ENCODE measurements around the gene C1R.
A peak's percentile ranks its signal among the peaks of the same experiment; 100 is the strongest.
"Not testable (repeated sequence)": the region's sequence is repeated elsewhere in the genome, so short reads cannot be mapped to it uniquely, and the experiment has no call there.

Gene C1R

DNA sequence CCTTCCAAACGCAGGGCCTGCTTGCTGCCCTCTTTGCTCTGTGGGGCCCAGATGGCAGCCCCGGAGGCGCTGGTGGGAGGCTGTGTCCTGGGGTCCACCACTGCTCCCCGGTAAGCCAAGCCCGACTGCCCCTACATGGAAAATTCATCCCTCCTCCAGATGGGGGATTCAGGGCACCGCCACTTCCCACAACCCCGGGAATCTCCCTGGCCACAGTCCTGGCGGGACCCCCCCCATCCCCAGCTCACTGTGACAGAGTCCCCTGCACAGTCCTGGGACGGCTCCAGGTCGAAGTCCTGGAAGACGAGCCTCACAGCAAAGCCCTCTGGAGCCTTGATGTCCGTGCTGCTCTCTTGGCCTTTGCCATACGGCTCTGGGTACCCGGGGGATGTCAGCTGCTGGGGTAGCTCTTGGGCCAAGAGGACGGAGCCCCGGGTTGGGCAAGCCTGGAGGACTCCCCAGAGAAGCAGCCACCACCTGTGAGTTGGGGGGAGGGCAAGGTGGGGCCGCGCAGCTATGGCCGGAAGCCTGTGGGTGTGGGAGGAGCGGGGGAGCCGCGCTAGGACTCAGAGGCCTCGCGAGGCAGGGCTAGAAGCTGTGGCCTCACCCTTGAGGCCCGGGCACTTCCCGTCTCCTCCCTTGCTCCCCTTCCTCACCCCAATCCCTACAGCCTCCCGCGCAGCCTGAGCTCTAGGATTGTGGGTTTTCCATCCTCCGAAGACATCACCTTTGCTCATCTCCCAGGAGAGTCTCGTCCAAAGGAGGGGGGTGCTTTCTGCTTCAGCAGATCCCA lies 16.0 kb upstream of the C1R start:
- Histone ChIP-seq H3K27ac (ENCODE audit: low read depth, low read length) (peak overlapping the region; percentile 5; the same call in 1 of the 2 replicates), H3K9ac (ENCODE audit: low read length) (peak overlapping the region; percentile 69), H3K27me3 (ENCODE audit: control insufficient read depth, insufficient read depth, low read length) (0 out of 2 replicates have a peak, but pooled peaks cover 9% of the 10 kb centered on the region), H3K36me3 (ENCODE audit: control insufficient read depth, insufficient read depth, low read length) (no peaks in the 10 kb centered on the region; the same call in 1 of the 2 replicates), H3K9me3 (ENCODE audit: control insufficient read depth, insufficient read depth, low read depth, low read length) (peaks cover 5% of the 10 kb centered on the region; the same call in 1 of the 2 replicates), H3K4me1 (ENCODE audit: control insufficient read depth, insufficient read depth, low read length) (peaks cover 5% of the 10 kb centered on the region), H3K4me3 (ENCODE audit: low read depth, low read length) (peak overlapping the region; percentile 60)

DNA sequence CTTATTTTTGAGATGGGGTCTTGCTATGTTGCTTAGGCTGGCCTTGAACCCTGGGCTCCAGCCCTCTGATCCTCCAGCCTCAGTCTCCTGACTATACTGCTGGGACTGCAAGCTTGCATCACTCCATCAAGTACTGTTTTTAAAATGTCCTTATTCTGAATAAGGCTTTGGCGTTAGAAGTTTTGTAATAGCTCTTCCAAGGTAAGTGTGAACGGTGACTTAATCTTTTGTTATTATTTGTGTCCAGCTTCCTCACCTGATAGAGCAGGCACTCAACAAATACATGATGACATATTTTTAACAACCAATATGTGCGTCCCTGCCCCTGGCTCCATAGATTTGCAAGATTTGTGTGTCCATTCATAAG lies 15.4 kb upstream of the C1R start:
- H3K4me3 ChIP-seq (ENCODE audit: low read depth, low read length), result peak overlapping the region; percentile 60
- 0 out of 2 replicates have a peak, but pooled peaks cover 9% of the 10 kb centered on the region for H3K27me3 ChIP-seq (ENCODE audit: control insufficient read depth, insufficient read depth, low read length)
- no peak overlapping the region for H3K9ac ChIP-seq (ENCODE audit: low read length)
- H3K27ac ChIP-seq (ENCODE audit: low read depth, low read length), result no peak overlapping the region
- H3K4me1 ChIP-seq (ENCODE audit: control insufficient read depth, insufficient read depth, low read length), result peaks cover 5% of the 10 kb centered on the region
- peaks cover 5% of the 10 kb centered on the region; the same call in 1 of the 2 replicates for H3K9me3 ChIP-seq (ENCODE audit: control insufficient read depth, insufficient read depth, low read depth, low read length)
- no peaks in the 10 kb centered on the region; the same call in 1 of the 2 replicates for H3K36me3 ChIP-seq (ENCODE audit: control insufficient read depth, insufficient read depth, low read length)

DNA sequence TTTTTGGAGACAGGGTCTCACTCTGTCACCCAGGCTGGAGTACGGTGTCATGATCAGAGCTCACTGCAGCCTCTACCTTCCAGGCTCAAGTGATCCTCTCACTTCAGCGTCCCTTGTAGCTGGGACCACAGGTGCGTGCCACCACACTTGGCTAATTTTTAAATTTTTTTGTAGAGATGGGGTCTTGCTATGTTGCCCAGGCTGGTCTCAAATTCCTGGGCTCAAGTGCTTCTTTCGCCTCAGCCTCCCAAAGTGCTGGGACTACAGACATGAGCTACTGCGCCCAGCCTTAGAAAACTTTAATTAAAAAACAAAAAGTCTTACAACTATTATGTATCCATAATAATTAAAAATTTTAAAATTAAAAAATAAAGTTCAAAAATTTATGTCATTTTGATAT lies 14.9 kb upstream of the C1R start:
- H3K9me3 ChIP-seq (ENCODE audit: control insufficient read depth, insufficient read depth, low read depth, low read length); H3K9ac ChIP-seq (ENCODE audit: low read length); H3K27ac ChIP-seq (ENCODE audit: low read depth, low read length); H3K4me1 ChIP-seq (ENCODE audit: control insufficient read depth, insufficient read depth, low read length); H3K4me3 ChIP-seq (ENCODE audit: low read depth, low read length); H3K27me3 ChIP-seq (ENCODE audit: control insufficient read depth, insufficient read depth, low read length); H3K36me3 ChIP-seq (ENCODE audit: control insufficient read depth, insufficient read depth, low read length): not testable (repeated sequence)

DNA sequence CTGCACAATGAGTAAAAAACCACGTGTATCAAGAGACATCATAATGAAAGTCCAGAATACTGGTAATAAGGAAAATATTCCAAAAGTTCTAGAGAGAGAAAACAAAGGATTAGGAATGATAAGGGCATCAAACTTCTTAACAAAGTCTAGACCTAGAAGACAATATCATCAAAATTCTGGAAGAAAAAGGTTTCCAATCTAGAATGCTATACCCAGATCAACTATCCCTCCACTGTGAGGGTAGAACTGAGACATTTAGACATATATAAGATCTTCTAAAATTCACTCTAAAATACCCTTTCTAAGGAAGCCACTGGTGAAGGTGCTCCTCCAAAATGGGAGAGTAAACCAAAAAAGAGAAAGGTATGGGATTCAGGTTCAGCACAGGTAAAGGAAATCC lies 13.8 kb upstream of the C1R start:
- Histone ChIP-seq H3K9me3 (ENCODE audit: control insufficient read depth, insufficient read depth, low read depth, low read length) (peaks cover 5% of the 10 kb centered on the region; the same call in 1 of the 2 replicates), H3K27me3 (ENCODE audit: control insufficient read depth, insufficient read depth, low read length) (0 out of 2 replicates have a peak, but pooled peaks cover 9% of the 10 kb centered on the region), H3K36me3 (ENCODE audit: control insufficient read depth, insufficient read depth, low read length) (no peaks in the 10 kb centered on the region; the same call in 1 of the 2 replicates), H3K27ac (ENCODE audit: low read depth, low read length) (no peak overlapping the region), H3K4me3 (ENCODE audit: low read depth, low read length) (no peak overlapping the region), H3K4me1 (ENCODE audit: control insufficient read depth, insufficient read depth, low read length) (peaks cover 5% of the 10 kb centered on the region), H3K9ac (ENCODE audit: low read length) (no peak overlapping the region)

DNA sequence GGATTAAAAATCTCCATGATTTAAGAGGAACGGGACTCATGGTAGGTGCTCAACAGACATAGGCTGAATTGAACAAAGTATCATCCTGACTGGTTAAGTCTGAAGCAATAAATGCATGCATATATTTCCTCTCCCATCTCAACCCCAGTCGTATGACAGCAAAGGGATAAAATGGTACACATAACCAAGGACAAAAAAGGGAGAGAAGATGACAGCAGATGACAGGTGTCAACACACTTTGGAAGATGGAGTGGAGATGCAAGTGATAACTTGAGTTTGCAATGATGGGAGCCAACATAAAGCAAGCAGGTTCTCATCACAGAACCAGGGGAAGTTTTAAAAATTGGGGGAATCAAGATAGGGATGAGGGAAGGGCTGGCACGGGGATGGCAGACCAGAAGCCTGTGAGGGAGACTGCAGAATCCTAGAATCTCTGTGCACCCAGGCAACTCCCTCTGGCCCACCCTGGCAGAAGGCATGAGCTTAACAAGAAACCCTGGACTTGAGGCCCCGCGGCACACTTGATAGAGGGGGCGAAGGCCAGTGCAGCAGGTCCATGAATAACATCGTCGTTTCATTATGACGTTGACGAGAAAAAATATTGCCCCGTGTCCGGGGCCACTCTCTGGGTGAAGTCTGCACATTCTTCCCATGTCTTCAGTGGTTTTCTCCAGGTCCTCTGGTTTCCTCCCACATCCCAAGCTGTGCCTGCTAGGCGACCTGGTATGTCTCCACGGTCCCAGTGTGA lies 11.8 kb upstream of the C1R start:
- H3K27me3 ChIP-seq (ENCODE audit: control insufficient read depth, insufficient read depth, low read length), result no peaks in the 10 kb centered on the region
- no peak overlapping the region for H3K9ac ChIP-seq (ENCODE audit: low read length)
- H3K27ac ChIP-seq (ENCODE audit: low read depth, low read length), result no peak overlapping the region
- H3K9me3 ChIP-seq (ENCODE audit: control insufficient read depth, insufficient read depth, low read depth, low read length), result peaks cover 5% of the 10 kb centered on the region; the same call in 1 of the 2 replicates
- H3K4me3 ChIP-seq (ENCODE audit: low read depth, low read length), result no peak overlapping the region
- no peaks in the 10 kb centered on the region for H3K4me1 ChIP-seq (ENCODE audit: control insufficient read depth, insufficient read depth, low read length)
- H3K36me3 ChIP-seq (ENCODE audit: control insufficient read depth, insufficient read depth, low read length), result peaks cover 6% of the 10 kb centered on the region; the same call in 1 of the 2 replicates

DNA sequence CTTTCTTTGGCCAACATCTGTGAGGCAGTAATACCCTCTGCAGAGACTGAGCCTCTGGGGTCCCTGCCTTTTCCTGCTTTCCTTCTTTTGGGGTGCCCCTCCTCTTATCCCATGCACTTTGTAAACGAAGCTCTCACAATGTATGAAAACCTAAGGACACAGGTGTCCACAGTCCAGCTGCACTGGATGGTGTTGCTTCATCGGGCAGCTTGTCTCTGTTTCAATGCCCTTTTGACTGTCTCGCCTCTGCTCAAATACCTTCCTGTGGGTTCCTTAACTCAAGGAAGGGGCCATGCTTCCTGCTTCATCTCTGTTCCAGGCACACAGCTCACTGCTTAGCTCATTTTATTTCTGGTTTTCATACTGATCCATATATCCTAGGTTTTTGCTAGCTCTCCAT lies 10.3 kb upstream of the C1R start:
- Histone ChIP-seq H3K9me3 (ENCODE audit: control insufficient read depth, insufficient read depth, low read depth, low read length) (peaks cover 5% of the 10 kb centered on the region; the same call in 1 of the 2 replicates), H3K4me3 (ENCODE audit: low read depth, low read length) (no peak overlapping the region), H3K27me3 (ENCODE audit: control insufficient read depth, insufficient read depth, low read length) (no peaks in the 10 kb centered on the region), H3K36me3 (ENCODE audit: control insufficient read depth, insufficient read depth, low read length) (peaks cover 6% of the 10 kb centered on the region; the same call in 1 of the 2 replicates), H3K9ac (ENCODE audit: low read length) (no peak overlapping the region), H3K27ac (ENCODE audit: low read depth, low read length) (no peak overlapping the region), H3K4me1 (ENCODE audit: control insufficient read depth, insufficient read depth, low read length) (no peaks in the 10 kb centered on the region)

DNA sequence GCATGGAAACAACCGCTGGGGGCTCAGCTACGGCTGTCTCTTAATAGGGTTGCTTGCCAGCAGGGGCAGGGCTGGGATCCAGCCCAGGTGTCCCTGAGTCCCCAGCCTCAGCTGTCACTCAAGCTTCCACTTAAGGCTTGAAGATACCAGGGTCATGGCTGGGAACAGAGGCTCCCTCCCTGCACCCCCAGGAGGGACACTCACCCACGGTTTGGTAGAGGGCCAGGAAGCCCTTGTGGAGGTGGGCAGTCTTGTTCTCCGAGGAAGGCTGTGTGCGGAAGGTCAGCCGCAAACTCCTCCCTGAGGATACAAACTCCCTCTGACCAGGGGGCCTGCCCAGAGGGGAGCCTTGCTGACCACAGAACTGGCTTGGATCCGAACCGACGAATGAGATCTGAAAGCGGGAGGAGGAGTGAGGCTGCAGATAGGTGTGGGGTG lies 9.5 kb upstream of the C1R start:
- no peaks in the 10 kb centered on the region for H3K4me1 ChIP-seq (ENCODE audit: control insufficient read depth, insufficient read depth, low read length)
- H3K4me3 ChIP-seq (ENCODE audit: low read depth, low read length), result no peak overlapping the region
- no peak overlapping the region for H3K9ac ChIP-seq (ENCODE audit: low read length)
- H3K9me3 ChIP-seq (ENCODE audit: control insufficient read depth, insufficient read depth, low read depth, low read length), result peaks cover 5% of the 10 kb centered on the region; the same call in 1 of the 2 replicates
- no peak overlapping the region for H3K27ac ChIP-seq (ENCODE audit: low read depth, low read length)
- peaks cover 6% of the 10 kb centered on the region; the same call in 1 of the 2 replicates for H3K36me3 ChIP-seq (ENCODE audit: control insufficient read depth, insufficient read depth, low read length)
- H3K27me3 ChIP-seq (ENCODE audit: control insufficient read depth, insufficient read depth, low read length), result no peaks in the 10 kb centered on the region

DNA sequence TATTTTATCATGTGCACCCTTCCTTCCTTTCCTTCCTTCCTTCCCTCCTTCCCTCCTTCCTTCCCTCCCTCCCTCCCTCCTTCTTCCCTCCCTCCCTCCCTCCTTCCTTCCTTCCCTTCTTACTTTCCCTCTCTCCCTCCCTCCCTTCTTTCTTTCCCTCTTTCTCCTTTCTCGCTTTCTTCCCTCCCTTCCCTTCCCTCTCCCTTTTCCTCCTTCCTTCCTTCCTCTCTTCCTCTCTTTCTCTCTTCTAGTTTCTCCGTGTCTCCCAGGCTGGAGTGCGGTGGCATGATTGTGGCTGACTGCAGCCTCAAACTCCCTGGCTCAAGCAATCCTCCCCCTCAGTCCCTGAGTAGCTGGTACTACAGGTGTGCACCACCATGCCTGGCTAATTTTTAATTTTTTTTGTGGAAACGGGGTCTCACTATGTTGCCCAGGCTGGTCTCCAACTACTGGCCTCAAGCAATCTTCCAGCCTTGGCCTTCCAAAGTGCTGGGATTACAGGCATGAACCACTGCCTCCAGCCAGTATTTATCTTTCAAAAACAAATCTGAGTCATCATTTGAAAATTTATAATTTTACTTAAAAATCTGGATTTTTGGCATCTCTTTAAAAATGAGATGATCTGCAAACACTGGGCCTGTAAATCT lies 8.9 kb upstream of the C1R start:
- Histone ChIP-seq H3K36me3 (ENCODE audit: control insufficient read depth, insufficient read depth, low read length) (peaks cover 6% of the 10 kb centered on the region; the same call in 1 of the 2 replicates), H3K9ac (ENCODE audit: low read length) (no peak overlapping the region), H3K4me1 (ENCODE audit: control insufficient read depth, insufficient read depth, low read length) (no peaks in the 10 kb centered on the region), H3K27ac (ENCODE audit: low read depth, low read length) (no peak overlapping the region), H3K27me3 (ENCODE audit: control insufficient read depth, insufficient read depth, low read length) (no peaks in the 10 kb centered on the region), H3K4me3 (ENCODE audit: low read depth, low read length) (no peak overlapping the region), H3K9me3 (ENCODE audit: control insufficient read depth, insufficient read depth, low read depth, low read length) (peaks cover 3% of the 10 kb centered on the region; the same call in 1 of the 2 replicates)

DNA sequence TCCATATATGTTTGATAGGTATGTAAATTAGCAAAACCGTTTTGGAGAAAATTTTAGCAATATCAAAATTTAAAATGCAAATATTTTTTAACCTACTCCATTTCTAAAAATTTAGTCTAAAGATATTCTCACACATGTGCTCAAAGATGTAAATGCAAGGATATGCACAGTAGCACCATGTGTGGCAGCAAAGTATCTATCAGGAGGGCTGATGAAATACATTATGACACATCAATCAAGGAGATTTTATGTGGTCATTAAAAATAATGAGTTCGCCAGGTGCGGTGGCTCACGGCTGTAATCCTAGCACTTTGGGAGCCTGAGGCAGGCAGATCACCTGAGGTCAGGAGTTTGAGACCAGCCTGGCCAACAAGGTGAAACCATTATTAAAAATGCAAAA lies 8.0 kb upstream of the C1R start:
- Histone ChIP-seq H3K36me3 (ENCODE audit: control insufficient read depth, insufficient read depth, low read length) (peaks cover 6% of the 10 kb centered on the region; the same call in 1 of the 2 replicates), H3K9ac (ENCODE audit: low read length) (no peak overlapping the region), H3K27ac (ENCODE audit: low read depth, low read length) (no peak overlapping the region), H3K4me1 (ENCODE audit: control insufficient read depth, insufficient read depth, low read length) (peaks cover 6% of the 10 kb centered on the region), H3K4me3 (ENCODE audit: low read depth, low read length) (no peak overlapping the region), H3K27me3 (ENCODE audit: control insufficient read depth, insufficient read depth, low read length) (no peaks in the 10 kb centered on the region), H3K9me3 (ENCODE audit: control insufficient read depth, insufficient read depth, low read depth, low read length) (no peaks in the 10 kb centered on the region)

DNA sequence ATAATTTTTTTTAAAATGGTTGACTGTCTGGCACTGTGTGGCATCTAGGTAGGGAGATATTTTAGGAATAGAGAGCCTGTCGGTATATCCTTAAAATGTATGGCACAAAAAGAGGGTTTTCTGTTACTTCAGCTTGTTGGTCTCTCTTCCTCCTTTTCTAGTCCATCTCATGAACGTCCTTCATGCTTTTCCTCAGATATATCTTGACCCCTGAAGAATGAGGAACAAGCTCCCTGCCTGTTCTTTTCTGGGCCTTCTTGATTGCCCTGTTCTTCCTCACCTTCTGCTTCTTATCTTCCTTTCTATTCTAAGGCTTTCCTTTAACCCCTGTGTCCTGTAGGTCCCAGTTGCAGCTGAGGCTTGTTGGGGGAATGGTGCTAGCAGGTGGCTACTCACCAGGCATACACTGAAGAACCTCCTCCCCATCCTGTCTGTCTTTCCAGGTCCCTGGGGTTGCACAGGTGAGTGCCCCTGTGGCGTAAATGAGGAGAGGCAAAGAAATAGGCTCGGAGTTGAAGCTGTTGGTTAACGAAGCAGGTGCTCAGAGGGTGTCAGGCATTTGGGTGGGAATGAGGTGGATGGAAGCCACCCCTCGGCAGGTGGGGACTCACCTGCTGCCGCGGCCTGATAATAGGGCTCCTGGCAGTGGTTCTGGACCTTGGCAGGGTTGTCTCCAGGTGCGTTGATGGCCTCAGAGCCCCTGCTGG lies 7.2 kb upstream of the C1R start:
- no peak overlapping the region for H3K27ac ChIP-seq (ENCODE audit: low read depth, low read length)
- no peak overlapping the region for H3K9ac ChIP-seq (ENCODE audit: low read length)
- H3K4me3 ChIP-seq (ENCODE audit: low read depth, low read length), result no peak overlapping the region
- H3K4me1 ChIP-seq (ENCODE audit: control insufficient read depth, insufficient read depth, low read length), result peaks cover 6% of the 10 kb centered on the region
- peaks cover 6% of the 10 kb centered on the region; the same call in 1 of the 2 replicates for H3K36me3 ChIP-seq (ENCODE audit: control insufficient read depth, insufficient read depth, low read length)
- H3K27me3 ChIP-seq (ENCODE audit: control insufficient read depth, insufficient read depth, low read length), result no peaks in the 10 kb centered on the region
- H3K9me3 ChIP-seq (ENCODE audit: control insufficient read depth, insufficient read depth, low read depth, low read length), result no peaks in the 10 kb centered on the region

Data from HUES6 (cell line).